Measurements from ENCODE around the gene SOCS1. TPM values are rescaled to one million over a fixed set of nuclear protein-coding genes. Genes with fewer than 3 reads are reported as not detected.

SOCS1 gene
- total RNA-seq, 1 experiment from 2014 or later, result 1.4 TPM

DNA sequence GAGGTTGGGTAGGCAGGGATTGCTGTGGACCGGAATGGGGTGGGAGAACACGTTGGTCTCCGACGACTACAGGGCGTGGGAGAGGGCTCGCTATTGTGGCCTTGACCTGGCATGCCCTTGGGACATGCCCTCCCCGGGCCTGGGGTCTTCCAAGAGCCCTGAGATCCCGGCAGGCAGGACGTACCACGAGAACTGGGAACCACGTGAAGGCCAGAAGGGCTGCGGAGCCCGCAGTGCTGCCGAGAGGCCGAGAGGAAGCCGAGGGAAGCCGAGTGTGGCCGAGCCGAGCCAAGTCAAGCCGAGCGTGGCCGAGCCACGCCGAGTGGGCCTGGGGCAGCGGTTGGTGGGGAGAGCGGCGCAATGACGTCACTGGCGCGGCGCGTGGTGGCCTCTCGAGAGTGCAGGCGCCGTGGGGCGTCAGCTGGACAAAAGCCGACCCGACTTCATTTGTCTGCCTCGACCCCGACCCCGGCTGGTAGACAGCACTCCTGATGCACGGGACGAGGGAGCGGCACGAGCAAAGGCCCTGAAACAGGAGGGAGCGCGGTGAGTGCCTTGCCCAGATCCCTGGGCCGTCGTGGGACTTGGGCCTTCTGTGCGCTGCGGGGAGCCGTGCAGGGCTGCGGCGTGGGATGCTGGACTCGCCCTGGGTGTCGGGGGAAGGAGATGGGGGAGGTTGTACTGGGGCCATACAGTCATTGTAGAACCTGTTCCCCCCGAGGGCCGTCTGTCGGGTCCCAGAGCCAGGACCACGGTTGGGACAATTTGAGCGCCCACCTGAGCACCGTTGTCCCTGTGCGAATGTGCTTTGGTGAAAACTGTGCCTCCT is 6.6 kb downstream of the SOCS1 start:
- Mint-ChIP-seq H3K27ac (ENCODE audit: low read depth, unreplicated experiment) (no peak overlapping the region), H3K27me3 (ENCODE audit: insufficient read depth, unreplicated experiment) (no peaks in the 10 kb centered on the region), H3K36me3 (ENCODE audit: insufficient read depth, unreplicated experiment) (peaks cover 12% of the 10 kb centered on the region), H3K4me1 (ENCODE audit: insufficient read depth, unreplicated experiment) (peaks cover 8% of the 10 kb centered on the region), H3K4me3 (ENCODE audit: unreplicated experiment) (no peak overlapping the region), H3K9me3 (ENCODE audit: unreplicated experiment) (no peaks in the 10 kb centered on the region)
- TF ChIP-seq, protein P1, sequence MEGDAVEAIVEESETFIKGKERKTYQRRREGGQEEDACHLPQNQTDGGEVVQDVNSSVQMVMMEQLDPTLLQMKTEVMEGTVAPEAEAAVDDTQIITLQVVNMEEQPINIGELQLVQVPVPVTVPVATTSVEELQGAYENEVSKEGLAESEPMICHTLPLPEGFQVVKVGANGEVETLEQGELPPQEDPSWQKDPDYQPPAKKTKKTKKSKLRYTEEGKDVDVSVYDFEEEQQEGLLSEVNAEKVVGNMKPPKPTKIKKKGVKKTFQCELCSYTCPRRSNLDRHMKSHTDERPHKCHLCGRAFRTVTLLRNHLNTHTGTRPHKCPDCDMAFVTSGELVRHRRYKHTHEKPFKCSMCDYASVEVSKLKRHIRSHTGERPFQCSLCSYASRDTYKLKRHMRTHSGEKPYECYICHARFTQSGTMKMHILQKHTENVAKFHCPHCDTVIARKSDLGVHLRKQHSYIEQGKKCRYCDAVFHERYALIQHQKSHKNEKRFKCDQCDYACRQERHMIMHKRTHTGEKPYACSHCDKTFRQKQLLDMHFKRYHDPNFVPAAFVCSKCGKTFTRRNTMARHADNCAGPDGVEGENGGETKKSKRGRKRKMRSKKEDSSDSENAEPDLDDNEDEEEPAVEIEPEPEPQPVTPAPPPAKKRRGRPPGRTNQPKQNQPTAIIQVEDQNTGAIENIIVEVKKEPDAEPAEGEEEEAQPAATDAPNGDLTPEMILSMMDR (IDR thresholded peaks at IDR 0.05; ENCODE audit: unreplicated experiment), result no peak
- DNase-seq (ENCODE audit: unreplicated experiment), result no peak
- no TSS peak for BruUV-seq (replicated peaks)
- ChIA-PET POLR2A (no interaction called here), CTCF (no interaction called here)
- intact Hi-C loops (cut with micrococcal nuclease), result loop anchor here (10.0 kb wide), 1 partner anchor 115 kb away; no protein-coding TSS in a partner anchor

DNA sequence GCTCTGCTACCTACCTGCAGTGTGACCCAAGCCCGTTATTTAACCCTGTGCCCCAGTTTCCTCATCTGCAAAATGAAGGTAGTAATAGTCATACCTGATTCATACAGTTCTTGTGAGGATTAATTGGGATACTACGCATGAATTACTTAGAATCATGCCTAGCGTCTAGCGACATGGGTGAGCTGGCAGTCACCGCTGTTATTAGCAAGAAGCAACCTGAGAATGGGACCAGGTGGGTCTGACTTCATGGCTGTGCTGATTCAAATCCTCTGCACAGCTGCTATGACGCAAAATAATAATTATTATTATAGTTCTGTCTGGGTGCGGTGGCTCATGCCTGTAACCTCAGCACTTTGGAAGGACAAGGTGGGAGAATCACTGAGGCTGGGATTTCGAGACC is 7.9 kb downstream of the SOCS1 start:
- Mint-ChIP-seq H3K27me3 (ENCODE audit: insufficient read depth, unreplicated experiment) (no peaks in the 10 kb centered on the region), H3K27ac (ENCODE audit: low read depth, unreplicated experiment) (no peak overlapping the region), H3K4me3 (ENCODE audit: unreplicated experiment) (no peak overlapping the region), H3K4me1 (ENCODE audit: insufficient read depth, unreplicated experiment) (no peaks in the 10 kb centered on the region), H3K9me3 (ENCODE audit: unreplicated experiment) (no peaks in the 10 kb centered on the region), H3K36me3 (ENCODE audit: insufficient read depth, unreplicated experiment) (peaks cover 5% of the 10 kb centered on the region)
- DNase-seq (ENCODE audit: unreplicated experiment), result no peak
- TF ChIP-seq, protein P1 (IDR thresholded peaks at IDR 0.05; ENCODE audit: unreplicated experiment), result no peak
- BruUV-seq (replicated peaks), result no TSS peak
- CTCF ChIA-PET, result interaction anchor here (0.8 to 1.1 kb wide), 4 partner anchors 9 to 280 kb away, joined by 3 to 7 read pairs (median 3); no protein-coding TSS in a partner anchor
- intact Hi-C loops (cut with micrococcal nuclease), result no loop called here
- POLR2A ChIA-PET, result no interaction called here

DNA sequence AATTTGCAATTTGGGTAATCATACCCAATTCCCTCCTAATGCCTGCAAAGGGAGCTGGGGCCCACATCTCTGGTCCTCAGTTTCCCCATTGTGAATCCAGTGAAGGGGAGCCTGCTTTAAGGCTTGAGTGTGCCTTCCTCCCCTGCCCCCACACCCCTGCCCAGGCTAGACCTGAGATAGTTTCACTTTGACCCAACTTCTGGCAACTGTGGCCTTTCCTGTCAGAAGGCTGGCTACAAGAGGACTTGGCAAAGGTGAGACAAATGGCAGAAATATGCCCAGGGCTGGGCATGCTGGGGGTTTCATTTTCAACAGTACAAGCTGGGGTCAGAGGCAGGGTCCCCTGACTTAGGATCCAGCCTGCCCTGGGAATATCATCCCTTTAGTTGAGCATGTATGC is 10.0 kb downstream of the SOCS1 start:
- Mint-ChIP-seq H3K9me3 (ENCODE audit: unreplicated experiment) (no peaks in the 10 kb centered on the region), H3K4me3 (ENCODE audit: unreplicated experiment) (no peak overlapping the region), H3K4me1 (ENCODE audit: insufficient read depth, unreplicated experiment) (no peaks in the 10 kb centered on the region), H3K36me3 (ENCODE audit: insufficient read depth, unreplicated experiment) (no peaks in the 10 kb centered on the region), H3K27ac (ENCODE audit: low read depth, unreplicated experiment) (no peak overlapping the region), H3K27me3 (ENCODE audit: insufficient read depth, unreplicated experiment) (no peaks in the 10 kb centered on the region)
- BruUV-seq (replicated peaks), result no TSS peak
- TF ChIP-seq, protein P1 (IDR thresholded peaks at IDR 0.05; ENCODE audit: unreplicated experiment), result no peak
- intact Hi-C loops (cut with micrococcal nuclease), result no loop called here
- ChIA-PET POLR2A (interaction anchor here (0.6 to 1.2 kb wide), 3 partner anchors 10 to 217 kb away, joined by 3 to 4 read pairs (median 3); no protein-coding TSS in a partner anchor), CTCF (interaction anchor here (0.6 to 1.0 kb wide), 4 partner anchors 9 to 998 kb away, joined by 3 to 9 read pairs (median 4); no protein-coding TSS in a partner anchor)
- no peak for DNase-seq (ENCODE audit: unreplicated experiment)

DNA sequence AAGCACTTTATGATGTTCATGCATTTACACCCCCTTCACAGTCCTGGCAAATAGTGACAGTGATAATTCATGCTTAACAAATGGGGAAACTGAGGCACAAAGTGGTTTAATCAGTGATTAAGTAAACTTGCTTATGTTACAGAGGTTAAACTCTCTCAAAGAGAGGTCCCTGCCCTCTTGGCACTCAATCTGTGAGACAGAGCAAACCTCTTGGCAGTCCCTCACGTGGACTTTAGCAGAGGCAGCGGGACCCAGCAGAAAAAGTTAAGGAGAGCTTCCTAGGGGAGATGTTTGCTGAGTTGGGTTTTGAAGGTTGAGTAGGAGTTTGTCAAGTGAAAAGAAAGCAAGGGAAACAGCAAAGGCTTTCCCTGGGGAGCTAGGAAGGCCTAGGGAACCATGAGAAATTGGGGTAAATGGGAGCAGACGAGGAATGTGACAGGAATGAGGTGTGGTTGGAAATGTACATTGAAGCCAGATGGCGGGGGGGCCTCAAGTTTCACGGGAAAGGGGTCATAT is 10.7 kb downstream of the SOCS1 start:
- H3K4me1 Mint-ChIP-seq (ENCODE audit: insufficient read depth, unreplicated experiment), result no peaks in the 10 kb centered on the region
- intact Hi-C loops (cut with micrococcal nuclease), result no loop called here
- CTCF ChIA-PET, result interaction anchor here (1.0 kb wide), 2 partner anchors 10 to 281 kb away, joined by 5 to 9 read pairs; no protein-coding TSS in a partner anchor
- POLR2A ChIA-PET, result interaction anchor here (0.6 to 1.2 kb wide), 3 partner anchors 9 to 216 kb away, joined by 3 to 4 read pairs (median 3); no protein-coding TSS in a partner anchor
- no TSS peak for BruUV-seq (replicated peaks)
- DNase-seq (ENCODE audit: unreplicated experiment), result no peak
- TF ChIP-seq, protein P1 (IDR thresholded peaks at IDR 0.05; ENCODE audit: unreplicated experiment), result no peak
- no peak overlapping the region for H3K4me3 Mint-ChIP-seq (ENCODE audit: unreplicated experiment)
- no peaks in the 10 kb centered on the region for H3K36me3 Mint-ChIP-seq (ENCODE audit: insufficient read depth, unreplicated experiment)
- no peaks in the 10 kb centered on the region for H3K9me3 Mint-ChIP-seq (ENCODE audit: unreplicated experiment)
- H3K27me3 Mint-ChIP-seq (ENCODE audit: insufficient read depth, unreplicated experiment), result no peaks in the 10 kb centered on the region
- H3K27ac Mint-ChIP-seq (ENCODE audit: low read depth, unreplicated experiment), result no peak overlapping the region

All from MCF 10A (cell line).